CD14-positive monocyte (primary cell): ENCODE data around the gene CDH9. TPM values are rescaled to one million over a fixed set of nuclear protein-coding genes. Genes with fewer than 3 reads are reported as not detected.

ENCODE experiments used
- DNase-seq, 3 donors: peaks; one replicate each; pipeline ENCODE4 v3.0.0-alpha.2; 2011 to 2022
- H2AFZ ChIP-seq: 2 replicates; pipeline ENCODE4 v1.6.0; 2012; ENCODE audit warnings: mild to moderate bottlenecking, low read depth, low read length, inconsistent platforms; ENCODE audit not compliant: insufficient read depth, poor library complexity, severe bottlenecking
- H3K27ac ChIP-seq, 2 donors: 1 replicate in 1 of 2; 2 replicates in 1 of 2; pipeline ENCODE4 v1.5.1; 2012 to 2013; ENCODE audit warnings: low read length in 2 of 2, control low read depth in 1 of 2, inconsistent platforms in 1 of 2, low read depth in 1 of 2, mild to moderate bottlenecking in 1 of 2
- H3K27me3 ChIP-seq, 2 donors: one replicate each; pipeline versions ENCODE4 v1.6.0 to v1.6.1; 2011 to 2013; ENCODE audit warnings: low read length in 2 of 2; ENCODE audit not compliant: control insufficient read depth in 2 of 2, insufficient read depth in 2 of 2
- H3K36me3 ChIP-seq, 2 donors: replicated peaks in 1 of 2; 1 replicate in 1 of 2; 2 replicates in 1 of 2; pipeline versions ENCODE4 v1.5.1 to v1.6.1; 2012 to 2013; ENCODE audit warnings: low read length in 2 of 2, control low read depth in 1 of 2, inconsistent platforms in 1 of 2, mild to moderate bottlenecking in 1 of 2; ENCODE audit not compliant: insufficient read depth in 2 of 2, control insufficient read depth in 1 of 2
- H3K4me1 ChIP-seq, 2 donors: 1 replicate in 1 of 2; 2 replicates in 1 of 2; pipeline versions ENCODE4 v1.5.1 to v1.6.1; 2012 to 2013; ENCODE audit warnings: low read length in 2 of 2, control low read depth in 1 of 2, inconsistent platforms in 1 of 2, mild to moderate bottlenecking in 1 of 2, moderate library complexity in 1 of 2; ENCODE audit not compliant: insufficient read depth in 2 of 2, control insufficient read depth in 1 of 2
- H3K4me2 ChIP-seq: replicated peaks from 2 replicates; pipeline ENCODE3; 2012; ENCODE audit warnings: low read length, moderate library complexity, mild to moderate bottlenecking; ENCODE audit not compliant: poor library complexity, severe bottlenecking; ENCODE audit errors: extremely low read depth
- H3K4me3 ChIP-seq, 3 experiments: fragments of 200-600 bp in 1 of 3; sonication (generic) in 1 of 3; replicated peaks in 1 of 3; 1 replicate in 2 of 3; 2 replicates in 1 of 3; pipeline ENCODE4 v1.5.1; 2011 to 2013; ENCODE audit warnings: low read length in 3 of 3, mild to moderate bottlenecking in 3 of 3, control low read depth in 2 of 3, low read depth in 2 of 3, inconsistent platforms in 1 of 3, moderate library complexity in 1 of 3
- H3K79me2 ChIP-seq: 2 replicates; pipeline ENCODE4 v1.6.0; 2012; ENCODE audit warnings: mild to moderate bottlenecking, control low read depth, inconsistent platforms, low read length, moderate library complexity; ENCODE audit not compliant: insufficient read depth
- H3K9ac ChIP-seq: 2 replicates; pipeline ENCODE4 v1.6.0; 2017; ENCODE audit warnings: low read length, mild to moderate bottlenecking; ENCODE audit not compliant: insufficient read depth, poor library complexity, severe bottlenecking
- H3K9me3 ChIP-seq, 2 donors: replicated peaks in 1 of 2; 1 replicate in 1 of 2; 2 replicates in 1 of 2; pipeline versions ENCODE4 v1.5.1 to v1.6.1; 2012 to 2013; ENCODE audit warnings: low read length in 2 of 2, control low read depth in 1 of 2; ENCODE audit not compliant: control insufficient read depth in 1 of 2, insufficient read depth in 1 of 2
- H4K20me1 ChIP-seq: 2 replicates; pipeline ENCODE4 v1.6.0; 2012; ENCODE audit warnings: mild to moderate bottlenecking, low read length, control low read depth, moderate library complexity; ENCODE audit not compliant: insufficient read depth
- H3K27ac Mint-ChIP-seq, 7 donors: one replicate each; pipeline ENCODE4 v1.8.0; 2020; ENCODE audit warnings: mild to moderate bottlenecking in 7 of 7, mixed read lengths in 7 of 7, moderate library complexity in 6 of 7, inconsistent platforms in 2 of 7
- H3K27me3 Mint-ChIP-seq, 3 donors: one replicate each; pipeline ENCODE4 v1.8.0; 2021 to 2022; ENCODE audit warnings: low read depth in 3 of 3, mild to moderate bottlenecking in 3 of 3, mixed read lengths in 3 of 3, moderate library complexity in 3 of 3, inconsistent platforms in 1 of 3
- H3K36me3 Mint-ChIP-seq, 2 donors: one replicate each; pipeline ENCODE4 v1.8.0; 2020; ENCODE audit warnings: mixed read lengths in 2 of 2, inconsistent platforms in 1 of 2, mild to moderate bottlenecking in 1 of 2
- H3K4me1 Mint-ChIP-seq: one replicate; pipeline ENCODE4 v1.8.0; 2020; ENCODE audit warnings: mild to moderate bottlenecking, mixed read lengths
- H3K4me3 Mint-ChIP-seq, 2 donors: one replicate each; pipeline ENCODE4 v1.8.0; 2020; ENCODE audit warnings: mild to moderate bottlenecking in 2 of 2, mixed read lengths in 2 of 2, moderate library complexity in 1 of 2
- H3K9me3 Mint-ChIP-seq, 7 donors: one replicate each; pipeline ENCODE4 v1.8.0; 2020 to 2022; ENCODE audit warnings: mixed read lengths in 7 of 7, mild to moderate bottlenecking in 6 of 7, moderate library complexity in 6 of 7, inconsistent platforms in 2 of 7
- CTCF ChIP-seq: fragments of 200-600 bp; IDR thresholded peaks from one replicate; pipeline ENCODE4 v1.8.0; 2022; ENCODE audit warnings: antibody characterized with exemption, mild to moderate bottlenecking
- WGBS: methylation state at CpG from one replicate; pipeline ENCODE4 v1.1.5; 2013; ENCODE audit warnings: missing lambda C conversion rate; ENCODE audit not compliant: insufficient coverage; 5-methylcytosine and 5-hydroxymethylcytosine counted together
- intact Hi-C, 2 donors: fragments of 100-400 bp; cut with micrococcal nuclease; formaldehyde crosslinking; loops; one replicate each; pipeline versions ENCODE4 v1.15.0 to v1.15.1; 2023
- polyA plus RNA-seq, 3 donors: library from polyadenylated mRNA; depleted of rRNA in 1 of 3; unstranded in 2 of 3; stranded (reverse) in 1 of 3; fragments of 300-500 nt in 2 of 3; fragments of >200 nt in 1 of 3; fragmentation: Illumina TruSeq in 2 of 3; gene quantifications; 1 replicate in 2 of 3; 2 replicates in 1 of 3; pipeline ENCODE4 v1.2.3, GENCODE V29; 2012 to 2021

Gene CDH9
- polyA plus RNA-seq, 3 donors: not detected

GRCh38 chr5:26872337-26872736, 166.0 kb downstream of the CDH9 start:
- no peaks in the 10 kb centered on the region for H4K20me1 ChIP-seq

GRCh38 chr5:26869781-26870180, 168.6 kb downstream of the CDH9 start:
- H3K79me2 ChIP-seq: no peaks in the 10 kb centered on the region
- Mint-ChIP-seq H3K4me1 (no peaks in the 10 kb centered on the region), H3K36me3 (no peaks in the 10 kb centered on the region), H3K27me3 (no peaks in the 10 kb centered on the region), H3K27ac (no peak overlapping the region), H3K9me3 (peaks cover 0 to 3% (median 2%) of the 10 kb centered on the region in 7 donors), H3K4me3 (no peak overlapping the region)
- no peak overlapping the region for H3K27ac ChIP-seq
- no peak overlapping the region for H2AFZ ChIP-seq
- H3K4me1 ChIP-seq: no peaks in the 10 kb centered on the region
- no peak overlapping the region for H3K4me3 ChIP-seq
- TF ChIP-seq CTCF: no peak
- no peak for DNase-seq
- no peak overlapping the region for H3K9ac ChIP-seq
- H3K36me3 ChIP-seq: no peaks in the 10 kb centered on the region
- no peaks in the 10 kb centered on the region for H4K20me1 ChIP-seq
- no peaks in the 10 kb centered on the region for H3K27me3 ChIP-seq
- no CpG with 5 or more reads among the region's 1 CpG for WGBS
- H3K9me3 ChIP-seq: peaks cover 3 to 4% of the 10 kb centered on the region in 2 donors
- no peak overlapping the region for H3K4me2 ChIP-seq
- intact Hi-C loops: no loop called here

More at GRCh38 chr5:26872337-26872736, 166.0 kb downstream of the CDH9 start:
- Histone ChIP-seq H3K36me3 (no peaks in the 10 kb centered on the region), H2AFZ (no peak overlapping the region), H3K4me1 (no peaks in the 10 kb centered on the region), H3K9me3 (peaks cover 3 to 4% of the 10 kb centered on the region in 2 donors), H3K79me2 (no peaks in the 10 kb centered on the region), H3K27me3 (no peaks in the 10 kb centered on the region), H3K27ac (no peak overlapping the region), H3K9ac (no peak overlapping the region), H3K4me3 (no peak overlapping the region), H3K4me2 (no peak overlapping the region)
- WGBS: no CpG with 5 or more reads among the region's 3 CpGs
- intact Hi-C loops: no loop called here
- H3K4me1 Mint-ChIP-seq: no peaks in the 10 kb centered on the region
- no peak for DNase-seq
- H3K27me3 Mint-ChIP-seq: no peaks in the 10 kb centered on the region
- no peak overlapping the region for H3K4me3 Mint-ChIP-seq
- H3K27ac Mint-ChIP-seq: no peak overlapping the region
- no peaks in the 10 kb centered on the region for H3K36me3 Mint-ChIP-seq
- TF ChIP-seq CTCF: no peak
- peaks cover 0 to 3% (median 0%) of the 10 kb centered on the region in 7 donors for H3K9me3 Mint-ChIP-seq
